Mesenchymal stem cell (in vitro differentiated cells and primary cell): ENCODE measurements around the gene MXI1.

Experiments used
- DNase-seq: peaks from one replicate; pipeline ENCODE4 v3.0.0-alpha.2; 2013
- H2AFZ ChIP-seq: one replicate; pipeline ENCODE4 v1.6.1; 2013; ENCODE audit warnings: low read depth, mild to moderate bottlenecking, control low read depth, inconsistent platforms, low read length, moderate library complexity
- H2AK5ac ChIP-seq: 2 replicates; pipeline ENCODE4 v1.6.1; 2013; ENCODE audit warnings: low read length, moderate library complexity, mild to moderate bottlenecking, inconsistent platforms; ENCODE audit not compliant: severe bottlenecking
- H2BK120ac ChIP-seq: one replicate; pipeline ENCODE4 v1.6.1; 2013; ENCODE audit warnings: low read depth, mild to moderate bottlenecking, inconsistent platforms, low read length, moderate library complexity
- H2BK12ac ChIP-seq, 2 experiments: one replicate each; pipeline ENCODE4 v1.6.1; 2013; ENCODE audit warnings: inconsistent platforms in 2 of 2, low read length in 2 of 2, mild to moderate bottlenecking in 2 of 2, moderate library complexity in 2 of 2, control low read depth in 1 of 2
- H2BK15ac ChIP-seq: one replicate; pipeline ENCODE4 v1.6.1; 2013; ENCODE audit warnings: mild to moderate bottlenecking, low read depth, inconsistent platforms; ENCODE audit not compliant: poor library complexity, severe bottlenecking
- H2BK5ac ChIP-seq: 2 replicates; pipeline ENCODE4 v1.6.1; 2013; ENCODE audit warnings: low read depth, mild to moderate bottlenecking, low read length, control low read depth, inconsistent platforms; ENCODE audit not compliant: poor library complexity, severe bottlenecking
- H3K14ac ChIP-seq, 2 experiments: one replicate each; pipeline ENCODE4 v1.6.1; 2013; ENCODE audit warnings: inconsistent platforms in 2 of 2, low read length in 2 of 2, control low read depth in 1 of 2, mild to moderate bottlenecking in 1 of 2, moderate library complexity in 1 of 2
- H3K18ac ChIP-seq, 2 experiments: one replicate each; pipeline ENCODE4 v1.6.1; 2013; ENCODE audit warnings: inconsistent platforms in 2 of 2, low read length in 2 of 2, control low read depth in 1 of 2, low read depth in 1 of 2, mild to moderate bottlenecking in 1 of 2
- H3K23ac ChIP-seq, 2 experiments: one replicate each; pipeline ENCODE4 v1.6.1; 2013; ENCODE audit warnings: inconsistent platforms in 2 of 2, low read length in 2 of 2, mild to moderate bottlenecking in 2 of 2, moderate library complexity in 2 of 2, control low read depth in 1 of 2
- H3K27ac ChIP-seq: 2 replicates; pipeline ENCODE4 v1.5.1; 2013; ENCODE audit warnings: mild to moderate bottlenecking, moderate library complexity, low read length, control low read depth, inconsistent platforms; ENCODE audit not compliant: poor library complexity, severe bottlenecking
- H3K27me3 ChIP-seq, 2 experiments: 2 replicates each; pipeline versions ENCODE4 v1.6.1 to v1.7.0; 2013; ENCODE audit warnings: low read length in 2 of 2, mild to moderate bottlenecking in 2 of 2, moderate library complexity in 2 of 2, control low read depth in 1 of 2, inconsistent platforms in 1 of 2; ENCODE audit not compliant: control insufficient read depth in 1 of 2, insufficient read depth in 1 of 2
- H3K36me3 ChIP-seq, 2 experiments: 2 replicates each; pipeline versions ENCODE4 v1.6.1 to v1.7.0; 2013; ENCODE audit warnings: low read length in 2 of 2, control low read depth in 1 of 2, inconsistent platforms in 1 of 2, low read depth in 1 of 2, mild to moderate bottlenecking in 1 of 2; ENCODE audit not compliant: insufficient read depth in 2 of 2, control insufficient read depth in 1 of 2
- H3K4ac ChIP-seq, 2 experiments: one replicate each; pipeline ENCODE4 v1.6.1; 2013; ENCODE audit warnings: inconsistent platforms in 2 of 2, low read length in 2 of 2, mild to moderate bottlenecking in 2 of 2, moderate library complexity in 2 of 2, control low read depth in 1 of 2, low read depth in 1 of 2
- H3K4me1 ChIP-seq: 2 replicates; pipeline ENCODE4 v1.6.1; 2013; ENCODE audit warnings: low read depth, low read length, control low read depth; ENCODE audit not compliant: control insufficient read depth, insufficient read depth
- H3K4me2 ChIP-seq: 2 replicates; pipeline ENCODE4 v1.6.1; 2013; ENCODE audit warnings: low read length, mild to moderate bottlenecking, inconsistent platforms; ENCODE audit not compliant: poor library complexity, severe bottlenecking
- H3K4me3 ChIP-seq, 2 experiments: 2 replicates each; pipeline versions ENCODE4 v1.5.1 to v1.7.0; 2013; ENCODE audit warnings: low read length in 2 of 2, mild to moderate bottlenecking in 2 of 2, control low read depth in 1 of 2, low read depth in 1 of 2; ENCODE audit not compliant: insufficient read depth in 1 of 2
- H3K79me1 ChIP-seq: replicated peaks from 2 replicates; pipeline ENCODE4 v1.6.1; 2013; ENCODE audit warnings: mild to moderate bottlenecking, control low read depth, low read length, inconsistent platforms; ENCODE audit not compliant: poor library complexity, severe bottlenecking
- H3K9ac ChIP-seq: 2 replicates; pipeline ENCODE4 v1.7.0; 2013; ENCODE audit warnings: mild to moderate bottlenecking, low read length, moderate library complexity
- H3K9me3 ChIP-seq: 2 replicates; pipeline ENCODE4 v1.7.0; 2013; ENCODE audit warnings: mild to moderate bottlenecking, low read length; ENCODE audit not compliant: control insufficient read depth
- H4K8ac ChIP-seq: one replicate; pipeline ENCODE4 v1.6.1; 2013; ENCODE audit warnings: inconsistent platforms, mild to moderate bottlenecking, low read length, moderate library complexity
- H4K91ac ChIP-seq: one replicate; pipeline ENCODE4 v1.6.1; 2013; ENCODE audit warnings: mild to moderate bottlenecking, low read length, inconsistent platforms
- WGBS: methylation state at CpG from one replicate; pipeline ENCODE4 v1.1.7; 2013; ENCODE audit warnings: mixed read lengths; 5-methylcytosine and 5-hydroxymethylcytosine counted together

The MXI1 gene

GRCh38 chr10:110313674-110314073 is 106.3 kb downstream of the MXI1 start:
- no peak overlapping the region for H2AFZ ChIP-seq
- H3K4me2 ChIP-seq: no peak overlapping the region
- H3K36me3 ChIP-seq: no peaks in the 10 kb centered on the region
- DNase-seq: no peak
- H3K27ac ChIP-seq: no peak overlapping the region
- no peaks in the 10 kb centered on the region for H3K4me1 ChIP-seq
- no peak overlapping the region for H4K8ac ChIP-seq
- no peak overlapping the region for H2BK120ac ChIP-seq
- no peak overlapping the region for H2BK15ac ChIP-seq
- H3K9ac ChIP-seq: no peak overlapping the region
- H2BK5ac ChIP-seq: peak overlapping the region; percentile 62
- H2BK12ac ChIP-seq: no peak overlapping the region
- no peaks in the 10 kb centered on the region for H3K27me3 ChIP-seq
- no peak overlapping the region for H3K4ac ChIP-seq
- H2AK5ac ChIP-seq: no peak overlapping the region
- H3K23ac ChIP-seq: no peak overlapping the region
- WGBS: 85% methylated on average over 2 of the region's 2 CpGs
- no peak overlapping the region for H3K4me3 ChIP-seq
- H4K91ac ChIP-seq: no peak overlapping the region
- H3K9me3 ChIP-seq: no peaks in the 10 kb centered on the region
- no peak overlapping the region for H3K14ac ChIP-seq
- H3K18ac ChIP-seq: no peak overlapping the region
- no peaks in the 10 kb centered on the region for H3K79me1 ChIP-seq

DNA sequence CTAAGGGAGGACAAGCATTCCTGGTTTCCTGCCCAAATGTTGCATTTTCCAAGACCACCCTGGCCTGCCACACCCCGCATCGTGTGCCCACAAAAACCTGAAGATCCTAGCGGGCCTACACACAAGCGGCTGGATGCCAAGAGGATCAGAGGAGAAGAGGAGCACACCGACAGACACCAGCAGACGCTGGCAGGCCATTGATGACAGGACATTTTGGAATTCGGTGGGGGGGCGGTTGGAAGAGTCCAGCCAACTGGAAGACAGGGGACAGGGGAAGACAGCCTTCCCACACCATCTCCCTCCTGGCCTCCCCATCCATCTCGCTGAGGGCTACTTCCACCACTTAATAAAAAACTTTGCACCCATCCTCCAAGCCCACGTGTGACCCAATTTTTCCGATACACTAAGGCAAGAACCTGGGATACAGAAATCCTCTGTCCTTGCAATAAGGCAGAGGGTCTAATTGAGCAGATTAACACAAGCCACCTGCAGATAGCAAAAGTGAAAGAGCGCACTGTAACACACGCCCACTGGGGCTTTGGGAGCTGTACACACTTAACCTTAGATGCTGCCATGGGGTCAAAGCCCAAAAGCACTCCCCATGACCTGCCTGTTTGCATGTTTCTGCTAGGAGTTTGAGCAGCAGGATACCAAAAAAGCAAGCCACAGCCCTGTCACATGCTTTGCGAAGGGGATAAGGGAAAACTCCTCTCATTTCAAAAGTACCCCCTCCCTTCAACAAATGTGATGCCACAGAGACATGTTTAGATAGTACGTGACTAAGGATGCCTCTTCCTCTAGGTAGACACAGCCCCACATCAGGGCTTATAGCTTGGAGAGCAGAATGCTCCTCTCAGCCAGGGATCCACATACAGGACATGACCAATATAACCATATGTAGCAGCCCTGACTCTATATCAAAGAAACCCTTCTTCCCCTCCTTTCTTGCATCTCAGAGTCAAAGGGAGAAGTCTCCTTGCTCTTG is 110.8 kb downstream of the MXI1 start:
- Histone ChIP-seq H4K8ac (peak overlapping the region; percentile 50), H2BK15ac (no peak overlapping the region), H3K9me3 (peaks cover 15% of the 10 kb centered on the region), H2BK5ac (no peak overlapping the region), H3K27ac (no peak overlapping the region), H3K23ac (no peak overlapping the region), H4K91ac (no peak overlapping the region), H2BK12ac (no peak overlapping the region), H3K4me1 (no peaks in the 10 kb centered on the region), H3K4ac (no peak overlapping the region), H3K36me3 (no peaks in the 10 kb centered on the region), H3K9ac (no peak overlapping the region), H3K18ac (no peak overlapping the region), H3K14ac (no peak overlapping the region), H2BK120ac (no peak overlapping the region), H3K4me3 (no peak overlapping the region), H2AK5ac (no peak overlapping the region), H3K4me2 (no peak overlapping the region), H3K27me3 (no peaks in the 10 kb centered on the region), H3K79me1 (no peaks in the 10 kb centered on the region), H2AFZ (no peak overlapping the region)
- WGBS: 92% methylated on average over 14 of the region's 15 CpGs
- no peak for DNase-seq

GRCh38 chr10:110321869-110322620 is 114.6 kb downstream of the MXI1 start:
- WGBS: 94% methylated on average over 5 of the region's 6 CpGs

GRCh38 chr10:110323503-110323902 is 116.1 kb downstream of the MXI1 start:
- Histone ChIP-seq H3K14ac (no peak overlapping the region), H2BK12ac (peak overlapping the region in 1 of 2 experiments; percentile 10), H2AK5ac (no peak overlapping the region), H3K4me3 (no peak overlapping the region), H4K91ac (no peak overlapping the region), H3K27ac (no peak overlapping the region), H3K4ac (no peak overlapping the region), H2BK120ac (no peak overlapping the region), H2BK5ac (no peak overlapping the region), H3K9me3 (peaks cover 15% of the 10 kb centered on the region), H3K4me2 (no peak overlapping the region), H3K79me1 (no peaks in the 10 kb centered on the region), H3K27me3 (no peaks in the 10 kb centered on the region), H3K36me3 (no peaks in the 10 kb centered on the region), H4K8ac (no peak overlapping the region), H3K18ac (no peak overlapping the region), H3K4me1 (peaks cover 8% of the 10 kb centered on the region), H2AFZ (no peak overlapping the region), H2BK15ac (no peak overlapping the region), H3K9ac (peak overlapping the region; percentile 38), H3K23ac (no peak overlapping the region)
- peak; percentile 84 for DNase-seq
- 18% methylated on average over 1 of the region's 2 CpGs for WGBS

More at GRCh38 chr10:110321869-110322620, 114.6 kb downstream of the MXI1 start:
- Histone ChIP-seq H2AFZ (no peak overlapping the region), H3K23ac (no peak overlapping the region), H3K14ac (no peak overlapping the region), H3K27ac (no peak overlapping the region), H2BK5ac (no peak overlapping the region), H3K27me3 (no peaks in the 10 kb centered on the region), H2BK15ac (no peak overlapping the region), H3K4me2 (no peak overlapping the region), H3K18ac (no peak overlapping the region), H2BK12ac (no peak overlapping the region), H3K9me3 (peaks cover 15% of the 10 kb centered on the region), H3K4ac (no peak overlapping the region), H3K4me1 (peaks cover 6% of the 10 kb centered on the region), H3K79me1 (no peaks in the 10 kb centered on the region), H2BK120ac (no peak overlapping the region), H3K4me3 (no peak overlapping the region), H4K8ac (no peak overlapping the region), H2AK5ac (no peak overlapping the region), H3K36me3 (no peaks in the 10 kb centered on the region), H3K9ac (no peak overlapping the region), H4K91ac (no peak overlapping the region)
- DNase-seq: no peak
